Upper lobe of left lung (tissue), 4 donors: ENCODE measurements around the gene CNTNAP5.

Experiments used
- CTCF ChIP-seq, 6 experiments: fragments of 450-650 bp in 4 of 6; fragments of 200-600 bp in 2 of 6; sonication (generic) in 2 of 6; IDR thresholded peaks; one replicate each; pipeline ENCODE4 v1.5.1; 2016 to 2019; ENCODE audit warnings: antibody characterized with exemption in 6 of 6
- EP300 ChIP-seq, 4 donors: sonication (generic); formaldehyde crosslinking; IDR thresholded peaks; one replicate each; pipeline ENCODE4 v1.5.1; 2017; ENCODE audit warnings: antibody characterized with exemption in 4 of 4, control low read depth in 2 of 4
- POLR2A ChIP-seq, 4 donors: fragments of 450-650 bp; IDR thresholded peaks; one replicate each; pipeline ENCODE4 v1.5.1; 2016 to 2017; ENCODE audit warnings: antibody characterized with exemption in 4 of 4, mild to moderate bottlenecking in 2 of 4
- POLR2AphosphoS5 ChIP-seq, 2 donors: sonication (generic); formaldehyde crosslinking; IDR thresholded peaks; one replicate each; pipeline ENCODE4 v1.5.1; 2017; ENCODE audit warnings: antibody characterized with exemption in 2 of 2

GRCh38 chr2:124201713-124202112 is 176.6 kb downstream of the CNTNAP5 start:
- TF ChIP-seq CTCF (IDR thresholded peaks at IDR 0.05) = no peak
- no peak for TF ChIP-seq EP300 (IDR thresholded peaks at IDR 0.05)
- TF ChIP-seq POLR2AphosphoS5 (IDR thresholded peaks at IDR 0.05) = no peak
- no peak for TF ChIP-seq POLR2A (IDR thresholded peaks at IDR 0.05)
